ENCODE results near the gene RNASEH2A. TPM values are rescaled to one million over a fixed set of nuclear protein-coding genes. Genes with fewer than 3 reads are reported as not detected.
A peak's percentile ranks its signal among the peaks of the same experiment; 100 is the strongest.
"Not testable (repeated sequence)": the region's sequence is repeated elsewhere in the genome, so short reads cannot be mapped to it uniquely, and the experiment has no call there.

RNASEH2A gene
- polyA plus RNA-seq, 2 donors: 6.9 to 20.8 TPM

GRCh38 chr19:12800466-12800770 is 6.0 kb upstream of the RNASEH2A start:
- H3K4me3 ChIP-seq (ENCODE audit: low read depth in 1 of 2, low read length in 2 of 2): peak overlapping the region in 1 of 2 donors; percentile 84
- peaks cover 3% of the 10 kb centered on the region in 2 donors for H3K4me1 ChIP-seq (ENCODE audit: control insufficient read depth in 2 of 2, insufficient read depth in 2 of 2, low read length in 1 of 2)
- 65 to 67% methylated on average over 1 of the region's 1 CpG for WGBS, 2 donors
- no peaks in the 10 kb centered on the region for H3K9me3 ChIP-seq (ENCODE audit: control insufficient read depth in 2 of 2, insufficient read depth in 1 of 2, low read depth in 1 of 2, low read length in 1 of 2)
- peak overlapping the region in 1 of 2 donors; percentile 80 for H3K27ac ChIP-seq (ENCODE audit: low read depth in 2 of 2, low read length in 1 of 2)
- H3K36me3 ChIP-seq (ENCODE audit: control insufficient read depth in 2 of 2, insufficient read depth in 2 of 2, low read length in 1 of 2): peaks cover 0 to 10% of the 10 kb centered on the region in 2 donors
- no peaks in the 10 kb centered on the region for H3K27me3 ChIP-seq (ENCODE audit: control insufficient read depth in 1 of 2, insufficient read depth in 2 of 2, low read length in 2 of 2)

- 7 to 9% methylated on average over 28 to 38 of the region's 38 CpGs for WGBS, 2 donors
- Histone ChIP-seq H3K27me3 (ENCODE audit: control insufficient read depth in 1 of 2, insufficient read depth in 2 of 2, low read length in 2 of 2) (no peaks in the 10 kb centered on the region), H3K27ac (ENCODE audit: low read depth in 2 of 2, low read length in 1 of 2) (peak overlapping the region; percentile 64 to 80)
Observed at GRCh38 chr19:12800923-12801465, 5.4 kb upstream of the RNASEH2A start.

GRCh38 chr19:12801466-12802266 is 4.7 kb upstream of the RNASEH2A start, which contains the start of the genes PRDX2 and THSD8:
PRDX2 (minus strand) TSS chr19:12801800; CDS start chr19:12801261, 539 bp downstream.
THSD8 (plus strand) TSS chr19:12802069; CDS start chr19:12802072, 3 bp downstream.
- peaks cover 0 to 10% of the 10 kb centered on the region in 2 donors for H3K36me3 ChIP-seq (ENCODE audit: control insufficient read depth in 2 of 2, insufficient read depth in 2 of 2, low read length in 1 of 2)
- peak within 1 kb of the TSS; percentile 84 to 91 for H3K4me3 ChIP-seq (ENCODE audit: low read depth in 1 of 2, low read length in 2 of 2)
- peak within 1 kb of the TSS; percentile 64 to 80 for H3K27ac ChIP-seq (ENCODE audit: low read depth in 2 of 2, low read length in 1 of 2)
- H3K9me3 ChIP-seq (ENCODE audit: control insufficient read depth in 2 of 2, insufficient read depth in 1 of 2, low read depth in 1 of 2, low read length in 1 of 2): no peaks in the 10 kb centered on the region
- no peaks in the 10 kb centered on the region for H3K27me3 ChIP-seq (ENCODE audit: control insufficient read depth in 1 of 2, insufficient read depth in 2 of 2, low read length in 2 of 2)
- peaks cover 3% of the 10 kb centered on the region in 2 donors for H3K4me1 ChIP-seq (ENCODE audit: control insufficient read depth in 2 of 2, insufficient read depth in 2 of 2, low read length in 1 of 2)
- 0 to 1% methylated on average over 51 to 78 of the region's 78 CpGs for WGBS, 2 donors

More at GRCh38 chr19:12800923-12801465, 5.4 kb upstream of the RNASEH2A start:
- no peaks in the 10 kb centered on the region for H3K9me3 ChIP-seq (ENCODE audit: control insufficient read depth in 2 of 2, insufficient read depth in 1 of 2, low read depth in 1 of 2, low read length in 1 of 2)
- peaks cover 0 to 10% of the 10 kb centered on the region in 2 donors for H3K36me3 ChIP-seq (ENCODE audit: control insufficient read depth in 2 of 2, insufficient read depth in 2 of 2, low read length in 1 of 2)
- H3K4me3 ChIP-seq (ENCODE audit: low read depth in 1 of 2, low read length in 2 of 2): peak overlapping the region; percentile 84 to 91
- H3K4me1 ChIP-seq (ENCODE audit: control insufficient read depth in 2 of 2, insufficient read depth in 2 of 2, low read length in 1 of 2): peaks cover 3% of the 10 kb centered on the region in 2 donors

DNA sequence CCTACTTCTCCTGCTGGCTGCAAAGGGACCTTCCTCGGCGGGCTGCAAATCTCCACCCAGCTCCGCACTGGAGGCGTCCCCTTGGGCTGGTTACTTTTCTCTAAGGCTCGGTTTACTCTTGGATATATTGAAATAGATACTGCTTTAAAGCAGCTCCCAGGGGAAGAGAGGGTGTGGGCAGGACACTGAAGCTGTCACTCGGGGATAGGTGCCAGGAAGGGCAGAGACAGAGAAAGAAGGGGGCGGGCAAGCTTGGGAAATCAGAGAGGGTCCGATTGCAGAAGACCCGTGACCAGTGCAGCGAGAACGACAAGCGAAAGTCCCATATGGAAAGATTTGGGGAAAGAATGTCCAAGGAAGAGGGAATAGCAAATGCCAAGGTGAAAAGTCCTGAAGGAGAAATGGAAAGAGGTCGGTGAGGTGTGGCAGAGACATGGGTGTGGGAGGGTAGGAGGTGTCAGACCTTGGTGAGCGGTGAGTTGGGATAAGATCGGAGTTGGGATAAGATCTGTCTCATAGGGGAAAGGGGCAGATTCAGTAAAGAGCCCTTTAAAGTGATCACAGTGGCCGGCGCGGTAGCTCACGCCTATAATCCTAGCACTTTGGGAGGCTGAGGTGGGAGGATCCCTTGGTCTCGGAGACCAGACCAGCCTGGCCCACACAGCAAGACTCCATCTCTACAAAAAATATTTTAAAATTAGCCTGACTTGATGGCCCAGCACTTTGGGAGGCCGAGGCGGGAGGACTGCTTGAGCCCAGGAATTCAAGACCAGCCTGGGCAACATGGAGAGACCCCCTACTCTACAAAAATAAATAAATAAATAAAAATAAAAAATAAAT is 3.9 kb upstream of the RNASEH2A start:
- Histone ChIP-seq H3K36me3 (ENCODE audit: control insufficient read depth in 2 of 2, insufficient read depth in 2 of 2, low read length in 1 of 2) (peaks cover 0 to 10% of the 10 kb centered on the region in 2 donors), H3K4me3 (ENCODE audit: low read depth in 1 of 2, low read length in 2 of 2) (peak overlapping the region; percentile 84 to 91), H3K4me1 (ENCODE audit: control insufficient read depth in 2 of 2, insufficient read depth in 2 of 2, low read length in 1 of 2) (peaks cover 7% of the 10 kb centered on the region in 2 donors), H3K27ac (ENCODE audit: low read depth in 2 of 2, low read length in 1 of 2) (peak overlapping the region; percentile 29 to 80), H3K27me3 (ENCODE audit: control insufficient read depth in 1 of 2, insufficient read depth in 2 of 2, low read length in 2 of 2) (no peaks in the 10 kb centered on the region), H3K9me3 (ENCODE audit: control insufficient read depth in 2 of 2, insufficient read depth in 1 of 2, low read depth in 1 of 2, low read length in 1 of 2) (no peaks in the 10 kb centered on the region)
- 39% methylated on average over 22 of the region's 22 CpGs for WGBS, 2 donors

DNA sequence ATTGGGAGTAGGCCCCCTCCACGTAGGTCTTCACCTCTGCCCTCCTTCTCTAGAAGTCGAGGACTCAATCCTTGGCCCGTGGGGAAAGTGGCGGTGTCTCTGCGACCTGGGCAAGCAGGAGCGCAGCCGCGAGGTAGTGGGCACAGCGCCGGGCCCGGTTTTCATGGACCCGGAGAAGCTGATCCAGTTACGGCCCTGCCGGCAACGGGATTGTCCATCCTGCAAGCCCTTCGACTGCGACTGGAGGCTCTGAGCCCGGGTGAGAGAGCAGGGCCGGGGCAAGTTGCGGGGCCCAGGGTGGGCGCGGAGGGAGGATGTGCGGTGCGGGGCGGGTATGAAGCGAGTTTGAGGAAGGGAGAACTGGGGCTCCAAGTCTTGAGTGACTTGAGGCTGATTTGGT is 2.3 kb upstream of the RNASEH2A start:
- WGBS, 2 donors: 92 to 93% methylated on average over 26 of the region's 26 CpGs
- Histone ChIP-seq H3K27me3 (ENCODE audit: control insufficient read depth in 1 of 2, insufficient read depth in 2 of 2, low read length in 2 of 2) (no peaks in the 10 kb centered on the region), H3K9me3 (ENCODE audit: control insufficient read depth in 2 of 2, insufficient read depth in 1 of 2, low read depth in 1 of 2, low read length in 1 of 2) (no peaks in the 10 kb centered on the region), H3K4me3 (ENCODE audit: low read depth in 1 of 2, low read length in 2 of 2) (no peak overlapping the region), H3K36me3 (ENCODE audit: control insufficient read depth in 2 of 2, insufficient read depth in 2 of 2, low read length in 1 of 2) (peaks cover 0 to 10% of the 10 kb centered on the region in 2 donors), H3K27ac (ENCODE audit: low read depth in 2 of 2, low read length in 1 of 2) (no peak overlapping the region), H3K4me1 (ENCODE audit: control insufficient read depth in 2 of 2, insufficient read depth in 2 of 2, low read length in 1 of 2) (peaks cover 7% of the 10 kb centered on the region in 2 donors)

DNA sequence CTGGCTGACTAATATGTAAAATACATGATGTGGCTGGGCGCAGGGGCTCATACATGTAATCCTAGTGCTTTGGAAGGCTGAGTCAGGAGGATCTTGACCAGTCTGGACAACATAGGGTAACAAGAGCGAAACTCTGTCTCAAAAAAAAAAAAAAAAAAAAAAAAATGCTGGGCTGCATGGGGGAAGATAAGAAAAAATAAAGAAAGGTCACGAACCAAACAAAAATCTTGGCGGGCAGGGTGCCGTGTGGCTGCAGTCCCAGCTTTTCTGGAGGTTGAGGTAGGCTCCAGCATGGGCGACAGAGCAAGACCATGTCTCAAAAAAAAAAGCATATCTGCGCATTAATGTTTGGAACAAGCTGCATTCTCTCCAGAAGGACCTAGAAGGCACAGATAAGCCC is 8.7 kb downstream of the RNASEH2A start:
- peaks cover 0 to 4% of the 10 kb centered on the region in 2 donors for H3K36me3 ChIP-seq (ENCODE audit: control insufficient read depth in 2 of 2, insufficient read depth in 2 of 2, low read length in 1 of 2)
- H3K27me3 ChIP-seq (ENCODE audit: control insufficient read depth in 1 of 2, insufficient read depth in 2 of 2, low read length in 2 of 2): no peaks in the 10 kb centered on the region
- no peaks in the 10 kb centered on the region for H3K9me3 ChIP-seq (ENCODE audit: control insufficient read depth in 2 of 2, insufficient read depth in 1 of 2, low read depth in 1 of 2, low read length in 1 of 2)
- no peak overlapping the region for H3K27ac ChIP-seq (ENCODE audit: low read depth in 2 of 2, low read length in 1 of 2)
- 92 to 93% methylated on average over 7 of the region's 7 CpGs for WGBS, 2 donors
- H3K4me1 ChIP-seq (ENCODE audit: control insufficient read depth in 2 of 2, insufficient read depth in 2 of 2, low read length in 1 of 2): no peaks in the 10 kb centered on the region
- H3K4me3 ChIP-seq (ENCODE audit: low read depth in 1 of 2, low read length in 2 of 2): no peak overlapping the region

DNA sequence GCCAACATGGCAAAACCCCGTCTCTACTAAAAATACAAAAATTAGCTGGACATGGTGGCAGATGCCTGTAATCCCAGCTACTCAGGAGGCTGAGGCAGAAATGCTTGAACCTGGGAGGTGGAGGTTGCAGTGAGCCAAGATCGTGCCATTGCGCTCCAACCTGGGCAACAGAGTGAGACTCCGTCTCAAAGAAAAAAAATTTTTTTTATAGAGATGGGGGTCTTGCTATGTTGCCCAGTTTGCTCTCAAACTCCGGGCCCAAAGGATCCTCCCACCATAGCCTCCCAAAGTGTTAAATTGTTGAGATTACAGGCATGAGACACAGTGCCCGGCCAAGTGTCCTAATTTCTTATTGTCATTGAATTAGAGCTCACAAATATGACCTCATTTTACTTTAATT is 10.8 kb downstream of the RNASEH2A start:
- WGBS, 2 donors: 91 to 94% methylated on average over 6 of the region's 6 CpGs

DNA sequence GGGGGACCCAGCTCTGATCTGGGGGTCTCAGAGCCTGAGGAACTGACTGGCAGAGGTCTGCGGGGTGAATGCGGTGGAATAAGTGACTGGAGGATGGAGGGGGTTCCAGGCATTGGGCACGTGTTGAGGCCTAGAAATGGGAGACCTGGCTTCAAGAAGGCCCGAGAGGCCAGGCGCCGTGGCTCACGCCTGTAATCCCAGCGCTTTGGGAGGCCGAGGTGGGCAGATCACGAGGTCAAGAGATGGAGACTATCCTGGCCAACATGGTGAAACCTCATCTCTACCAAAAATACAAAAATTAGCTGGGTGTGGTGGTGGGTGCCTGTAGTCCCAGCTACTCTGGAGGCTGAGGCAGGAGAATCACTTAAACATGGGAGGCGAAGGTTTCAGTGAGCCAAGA is 11.4 kb downstream of the RNASEH2A start:
- not testable (repeated sequence) for H3K9me3 ChIP-seq (ENCODE audit: control insufficient read depth in 2 of 2, insufficient read depth in 1 of 2, low read depth in 1 of 2, low read length in 1 of 2); H3K27ac ChIP-seq (ENCODE audit: low read depth in 2 of 2, low read length in 1 of 2); H3K4me3 ChIP-seq (ENCODE audit: low read depth in 1 of 2, low read length in 2 of 2); H3K4me1 ChIP-seq (ENCODE audit: control insufficient read depth in 2 of 2, insufficient read depth in 2 of 2, low read length in 1 of 2); H3K36me3 ChIP-seq (ENCODE audit: control insufficient read depth in 2 of 2, insufficient read depth in 2 of 2, low read length in 1 of 2); H3K27me3 ChIP-seq (ENCODE audit: control insufficient read depth in 1 of 2, insufficient read depth in 2 of 2, low read length in 2 of 2)
- WGBS, 2 donors: 93 to 94% methylated on average over 11 of the region's 11 CpGs

More for the DNA sequence above, 10.8 kb downstream of the RNASEH2A start:
- not testable (repeated sequence) for H3K36me3 ChIP-seq (ENCODE audit: control insufficient read depth in 2 of 2, insufficient read depth in 2 of 2, low read length in 1 of 2); H3K4me3 ChIP-seq (ENCODE audit: low read depth in 1 of 2, low read length in 2 of 2); H3K27ac ChIP-seq (ENCODE audit: low read depth in 2 of 2, low read length in 1 of 2); H3K4me1 ChIP-seq (ENCODE audit: control insufficient read depth in 2 of 2, insufficient read depth in 2 of 2, low read length in 1 of 2); H3K27me3 ChIP-seq (ENCODE audit: control insufficient read depth in 1 of 2, insufficient read depth in 2 of 2, low read length in 2 of 2); H3K9me3 ChIP-seq (ENCODE audit: control insufficient read depth in 2 of 2, insufficient read depth in 1 of 2, low read depth in 1 of 2, low read length in 1 of 2)

- Histone ChIP-seq H3K36me3 (ENCODE audit: control insufficient read depth in 2 of 2, insufficient read depth in 2 of 2, low read length in 1 of 2) (no peaks in the 10 kb centered on the region), H3K27ac (ENCODE audit: low read depth in 2 of 2, low read length in 1 of 2) (no peak overlapping the region), H3K4me1 (ENCODE audit: control insufficient read depth in 2 of 2, insufficient read depth in 2 of 2, low read length in 1 of 2) (peaks cover 4 to 6% of the 10 kb centered on the region in 2 donors), H3K9me3 (ENCODE audit: control insufficient read depth in 2 of 2, insufficient read depth in 1 of 2, low read depth in 1 of 2, low read length in 1 of 2) (peaks cover 0 to 2% of the 10 kb centered on the region in 2 donors), H3K27me3 (ENCODE audit: control insufficient read depth in 1 of 2, insufficient read depth in 2 of 2, low read length in 2 of 2) (no peaks in the 10 kb centered on the region), H3K4me3 (ENCODE audit: low read depth in 1 of 2, low read length in 2 of 2) (no peak overlapping the region)
- 76 to 80% methylated on average over 2 of the region's 2 CpGs for WGBS, 2 donors
Observed at GRCh38 chr19:12821761-12822160, 15.4 kb downstream of the RNASEH2A start.
